PC-9 (cell line): ENCODE data around the gene SNAPC1.

ENCODE experiments used
- EZH2 ChIP-seq: fragments of 200-600 bp; sonication (generic); IDR thresholded peaks from 2 replicates; pipeline ENCODE4 v1.8.0; 2017; ENCODE audit warnings: antibody characterized with exemption, low read depth
- TF ChIP-seq, protein P1 (sequence below): fragments of 200-600 bp; sonication (generic); conservative IDR thresholded peaks from 2 replicates; pipeline ENCODE4 v1.6.1; 2017; ENCODE audit warnings: mixed run types, antibody characterized with exemption, mild to moderate bottlenecking, moderate library complexity

DNA sequence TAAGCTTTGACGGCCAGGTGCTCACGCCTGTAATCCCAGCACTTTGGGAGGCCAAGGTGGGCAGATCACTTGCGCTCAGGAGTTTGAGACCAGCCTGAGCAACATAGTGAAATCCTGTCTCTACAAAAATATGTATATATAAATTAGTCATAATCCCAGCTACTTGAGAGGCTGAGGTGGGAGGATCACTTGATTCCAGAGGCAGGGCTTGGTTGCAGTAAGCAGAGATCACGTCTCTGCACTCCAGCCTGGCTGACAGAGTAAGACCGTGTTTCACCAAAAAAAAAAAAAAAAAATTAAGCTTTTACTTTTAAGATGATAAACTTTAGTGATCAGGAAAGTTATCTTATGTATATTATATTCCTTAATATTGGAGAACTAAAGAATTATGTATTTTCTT is 18.0 kb upstream of the SNAPC1 start:
- TF ChIP-seq, protein P1, sequence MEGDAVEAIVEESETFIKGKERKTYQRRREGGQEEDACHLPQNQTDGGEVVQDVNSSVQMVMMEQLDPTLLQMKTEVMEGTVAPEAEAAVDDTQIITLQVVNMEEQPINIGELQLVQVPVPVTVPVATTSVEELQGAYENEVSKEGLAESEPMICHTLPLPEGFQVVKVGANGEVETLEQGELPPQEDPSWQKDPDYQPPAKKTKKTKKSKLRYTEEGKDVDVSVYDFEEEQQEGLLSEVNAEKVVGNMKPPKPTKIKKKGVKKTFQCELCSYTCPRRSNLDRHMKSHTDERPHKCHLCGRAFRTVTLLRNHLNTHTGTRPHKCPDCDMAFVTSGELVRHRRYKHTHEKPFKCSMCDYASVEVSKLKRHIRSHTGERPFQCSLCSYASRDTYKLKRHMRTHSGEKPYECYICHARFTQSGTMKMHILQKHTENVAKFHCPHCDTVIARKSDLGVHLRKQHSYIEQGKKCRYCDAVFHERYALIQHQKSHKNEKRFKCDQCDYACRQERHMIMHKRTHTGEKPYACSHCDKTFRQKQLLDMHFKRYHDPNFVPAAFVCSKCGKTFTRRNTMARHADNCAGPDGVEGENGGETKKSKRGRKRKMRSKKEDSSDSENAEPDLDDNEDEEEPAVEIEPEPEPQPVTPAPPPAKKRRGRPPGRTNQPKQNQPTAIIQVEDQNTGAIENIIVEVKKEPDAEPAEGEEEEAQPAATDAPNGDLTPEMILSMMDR: no peak
- no peak for TF ChIP-seq EZH2
